Fibroblast of pulmonary artery (primary cell): ENCODE results near the gene TBC1D22B.
A peak's percentile ranks its signal among the peaks of the same experiment; 100 is the strongest.

ENCODE experiments used
- DNase-seq: peaks from one replicate; pipeline ENCODE4 v3.0.0-alpha.2; 2010; ENCODE audit warnings: low read depth
- H3K4me3 ChIP-seq: replicated peaks from 2 replicates; pipeline ENCODE4 v1.5.1; 2011; ENCODE audit warnings: low read depth, mild to moderate bottlenecking, control low read depth, low read length, moderate library complexity
- CTCF ChIP-seq: IDR thresholded peaks from 2 replicates; pipeline ENCODE4 v1.5.1; 2011; ENCODE audit warnings: mild to moderate bottlenecking, control low read depth, low read length, inconsistent platforms; ENCODE audit errors: missing control alignments

Gene TBC1D22B

GRCh38 chr6:37230104-37230503, 27.5 kb upstream of the TBC1D22B start:
- H3K4me3 ChIP-seq: no peak overlapping the region
- no peak for DNase-seq
- no peak for TF ChIP-seq CTCF

GRCh38 chr6:37232430-37233017, 25.0 kb upstream of the TBC1D22B start:
- no peak overlapping the region for H3K4me3 ChIP-seq
- no peak for DNase-seq
- no peak for TF ChIP-seq CTCF

- no peak for TF ChIP-seq CTCF
- no peak for DNase-seq
Measured at GRCh38 chr6:37233541-37233940, 24.0 kb upstream of the TBC1D22B start.

GRCh38 chr6:37236921-37237320, 20.7 kb upstream of the TBC1D22B start:
- H3K4me3 ChIP-seq: no peak overlapping the region
- DNase-seq: peak; percentile 58
- no peak for TF ChIP-seq CTCF

More at GRCh38 chr6:37233541-37233940, 24.0 kb upstream of the TBC1D22B start:
- no peak overlapping the region for H3K4me3 ChIP-seq

- no peak for DNase-seq
- no peak for TF ChIP-seq CTCF
- H3K4me3 ChIP-seq: no peak overlapping the region
Measured at GRCh38 chr6:37237789-37238188, 19.8 kb upstream of the TBC1D22B start.

- peak; percentile 38 for DNase-seq
- TF ChIP-seq CTCF: no peak
- H3K4me3 ChIP-seq: no peak overlapping the region
Measured at GRCh38 chr6:37238381-37238780, 19.2 kb upstream of the TBC1D22B start.

GRCh38 chr6:37239526-37239925, 18.0 kb upstream of the TBC1D22B start:
- H3K4me3 ChIP-seq: no peak overlapping the region
- TF ChIP-seq CTCF: no peak
- DNase-seq: peak; percentile 88
